Panc1 (cell line): ENCODE data around the gene ERCC1. TPM values are rescaled to one million over a fixed set of nuclear protein-coding genes. Genes with fewer than 3 reads are reported as not detected.

Experiments used
- ATAC-seq: fragments of 200-7000 bp; cut with Tn5 transposase; 2 replicates; pipeline ENCODE4 v1.9.1; 2020; ENCODE audit warnings: mild to moderate bottlenecking, moderate library complexity
- BruUV-seq: library from RNA; stranded (reverse); fragments of 400-500 nt; replicated peaks from 2 replicates; lab custom pipeline; 2021; lab: Mats Ljungman, UMichigan
- CTCF ChIA-PET: fragments of 300-600 bp; sonication (Branson Sonifier 250); formaldehyde crosslinking; loops from one replicate; lab custom pipeline; 2022; ENCODE audit warnings: antibody characterized with exemption; lab: Charles Lee
- POLR2A ChIA-PET: fragments of 300-600 bp; sonication (Branson Sonifier 250); formaldehyde crosslinking; loops from one replicate; lab custom pipeline; 2022; ENCODE audit warnings: antibody characterized with exemption; lab: Charles Lee
- DNase-seq: peaks from one replicate; pipeline ENCODE4 v3.0.0-alpha.2; 2010; ENCODE audit warnings: low read depth, low spot score
- H3K27ac ChIP-seq: 2 replicates; pipeline ENCODE4 v1.5.1; 2011; ENCODE audit warnings: mild to moderate bottlenecking, low read length, inconsistent platforms
- H3K27me3 ChIP-seq: fragments of 200-500 bp; sonication (Bioruptor generic); 2 replicates; pipeline ENCODE4 v1.6.0; 2014; ENCODE audit warnings: low read length, inconsistent platforms; ENCODE audit not compliant: control insufficient read depth, insufficient read depth
- H3K36me3 ChIP-seq: fragments of 200-500 bp; sonication (Bioruptor generic); 2 replicates; pipeline ENCODE4 v1.5.1; 2014; ENCODE audit warnings: inconsistent platforms, mild to moderate bottlenecking, low read length, moderate library complexity; ENCODE audit not compliant: control insufficient read depth, insufficient read depth
- H3K4me1 ChIP-seq: 2 replicates; pipeline ENCODE4 v1.5.1; 2011; ENCODE audit warnings: inconsistent platforms, mild to moderate bottlenecking, low read length, moderate library complexity; ENCODE audit not compliant: control insufficient read depth, insufficient read depth
- H3K4me3 ChIP-seq, 2 experiments: 2 replicates each; pipeline ENCODE4 v1.5.1; 2011 to 2012; ENCODE audit warnings: low read depth in 2 of 2, low read length in 2 of 2, mild to moderate bottlenecking in 2 of 2, inconsistent platforms in 1 of 2, moderate library complexity in 1 of 2
- H3K9me3 ChIP-seq: fragments of 200-500 bp; sonication (Bioruptor generic); 2 replicates; pipeline ENCODE4 v1.5.1; 2014; ENCODE audit warnings: low read depth, mild to moderate bottlenecking, inconsistent platforms, low read length, moderate library complexity; ENCODE audit not compliant: control insufficient read depth, insufficient read depth
- CTCF ChIP-seq: fragments of 450-650 bp; IDR thresholded peaks from 2 replicates; pipeline ENCODE4 v1.5.1; 2017; ENCODE audit warnings: mild to moderate bottlenecking
- POLR2AphosphoS5 ChIP-seq: IDR thresholded peaks from 2 replicates; pipeline ENCODE4 v1.6.1; 2012; ENCODE audit warnings: mild to moderate bottlenecking, low read depth, low read length, moderate library complexity
- REST ChIP-seq, 2 experiments: IDR thresholded peaks; 2 replicates each; pipeline ENCODE4 v1.6.1; 2011 to 2012; ENCODE audit warnings: low read depth in 2 of 2, control low read depth in 1 of 2, low read length in 1 of 2, mild to moderate bottlenecking in 1 of 2, moderate library complexity in 1 of 2; ENCODE audit not compliant: insufficient read depth in 1 of 2
- SIN3A ChIP-seq: IDR thresholded peaks from 2 replicates; pipeline ENCODE4 v1.6.1; 2012; ENCODE audit warnings: low read depth, mild to moderate bottlenecking, low read length, moderate library complexity, borderline replicate concordance; ENCODE audit not compliant: insufficient read depth
- TCF7L2 ChIP-seq: IDR thresholded peaks from 2 replicates; pipeline ENCODE4 v1.6.1; 2011; ENCODE audit warnings: mild to moderate bottlenecking, low read depth, low read length, inconsistent platforms
- in situ Hi-C: cut with HindIII; loops from 2 replicates; pipeline ENCODE4 v1.10.0; 2016; ENCODE audit warnings: low sequenced_read_pairs, low pct_unique_long_range_greater_than_20kb
- intact Hi-C: fragments of 100-400 bp; cut with micrococcal nuclease; formaldehyde crosslinking; loops from one replicate; pipeline ENCODE4 v1.10.0; 2022; ENCODE audit not compliant: unreplicated experiment
- total RNA-seq: library from RNA; stranded (reverse); gene quantifications from one replicate; pipeline ENCODE4 v1.2.1, GENCODE V29; 2021; ENCODE audit not compliant: unreplicated experiment

The ERCC1 gene
- total RNA-seq, 1 experiment from 2014 or later, result 80.3 TPM

GRCh38 chr19:45380107-45380506, 43.6 kb downstream of the ERCC1 start:
- ChIA-PET CTCF (no interaction called here), POLR2A (no interaction called here)
- intact Hi-C loops, result no loop called here
- no TSS peak for BruUV-seq
- H3K9me3 ChIP-seq, result no peaks in the 10 kb centered on the region
- H3K27ac ChIP-seq, result no peak overlapping the region
- TF ChIP-seq CTCF (no peak), REST (IDR thresholded peaks at IDR 0.05; ENCODE audit: insufficient read depth in 1 of 2, low read depth in 2 of 2, low read length in 1 of 2) (no peak), TCF7L2 (no peak), POLR2AphosphoS5 (no peak), SIN3A (no peak)
- DNase-seq, result no peak
- no peaks in the 10 kb centered on the region for H3K27me3 ChIP-seq
- ATAC-seq, result no peak
- no peak overlapping the region for H3K4me3 ChIP-seq
- H3K4me1 ChIP-seq, result peaks cover 5% of the 10 kb centered on the region; the same call in 1 of the 2 replicates
- in situ Hi-C loops, result no loop called here
- H3K36me3 ChIP-seq, result no peaks in the 10 kb centered on the region

- ATAC-seq (peak; percentile 71), DNase-seq (no peak)
- H3K4me3 ChIP-seq, result no peak overlapping the region
- peaks cover 7% of the 10 kb centered on the region; the same call in 1 of the 2 replicates for H3K4me1 ChIP-seq
- no peaks in the 10 kb centered on the region for H3K36me3 ChIP-seq
- no peaks in the 10 kb centered on the region for H3K9me3 ChIP-seq
- in situ Hi-C loops, result no loop called here
- no peaks in the 10 kb centered on the region for H3K27me3 ChIP-seq
- ChIA-PET POLR2A (no interaction called here), CTCF (no interaction called here)
- H3K27ac ChIP-seq, result peak overlapping the region; percentile 51; the same call in 1 of the 2 replicates
- intact Hi-C loops, result no loop called here
- BruUV-seq, result no TSS peak
- no peak for TF ChIP-seq REST (IDR thresholded peaks at IDR 0.05; ENCODE audit: insufficient read depth in 1 of 2, low read depth in 2 of 2, low read length in 1 of 2)
- TF ChIP-seq SIN3A, result no peak
- no peak for TF ChIP-seq CTCF
- TF ChIP-seq TCF7L2, result no peak
Observed at GRCh38 chr19:45376045-45376724, 47.5 kb downstream of the ERCC1 start.
